HG03342 (cell line): Measurements from ENCODE around the gene ZNF74.

Experiments used
- ATAC-seq: cut with Tn5 transposase; IDR thresholded peaks from one replicate; pipeline ENCODE4 v1.9.1; 2021; ENCODE audit warnings: mild to moderate bottlenecking, moderate library complexity; ENCODE audit not compliant: unreplicated experiment

ZNF74 gene

GRCh38 chr22:20430720-20431510 lies 37.0 kb downstream of the ZNF74 start:
- ATAC-seq, result no peak

- no peak for ATAC-seq
These were observed 37.7 kb downstream of the ZNF74 start for GRCh38 chr22:20431511-20432192.

- ATAC-seq, result no peak
These were observed 38.3 kb downstream of the ZNF74 start for GRCh38 chr22:20432244-20432686.

DNA sequence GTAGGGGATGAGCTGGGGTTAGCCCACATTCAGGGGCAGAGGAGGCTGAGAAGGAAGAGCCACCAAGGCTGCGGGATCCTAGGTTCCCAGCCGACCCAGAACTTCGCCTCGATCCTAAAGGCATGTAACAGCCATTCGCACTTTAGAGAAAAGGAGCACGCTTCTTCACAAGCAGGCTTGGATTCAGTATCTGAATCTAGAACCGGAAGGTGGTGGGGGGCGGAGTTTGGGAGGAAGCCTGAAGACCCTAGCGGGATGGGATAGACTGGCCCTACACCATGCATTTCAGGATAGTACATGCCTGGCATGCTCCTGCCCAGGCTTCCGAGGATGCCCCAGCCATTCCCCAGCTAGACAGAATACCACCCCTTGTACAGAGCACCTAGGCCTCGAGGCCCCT lies 39.2 kb downstream of the ZNF74 start:
- ATAC-seq, result no peak

GRCh38 chr22:20433686-20434241 lies 39.8 kb downstream of the ZNF74 start:
- no peak for ATAC-seq

GRCh38 chr22:20434264-20434751 lies 40.4 kb downstream of the ZNF74 start:
- no peak for ATAC-seq

DNA sequence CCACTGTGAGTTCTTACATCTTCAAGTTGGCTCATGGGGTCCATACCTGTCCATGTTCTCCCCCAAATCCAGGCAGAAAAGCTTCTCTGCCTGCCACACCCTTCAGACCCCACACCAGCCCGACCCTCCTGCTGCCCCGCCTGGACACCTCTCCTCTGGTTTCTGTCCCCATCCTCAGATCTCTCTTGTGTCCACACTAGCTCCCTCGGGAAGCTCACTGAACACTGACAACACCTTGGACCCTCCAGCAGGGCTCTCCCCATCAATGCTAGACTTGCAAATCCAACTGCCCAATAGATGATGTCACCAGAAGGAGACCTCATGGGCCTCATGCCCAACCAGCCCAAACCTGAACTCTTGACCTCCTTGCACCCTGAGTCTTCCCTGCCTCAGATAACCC lies 40.8 kb downstream of the ZNF74 start:
- ATAC-seq, result no peak

GRCh38 chr22:20435436-20436306 lies 41.7 kb downstream of the ZNF74 start:
- no peak for ATAC-seq

DNA sequence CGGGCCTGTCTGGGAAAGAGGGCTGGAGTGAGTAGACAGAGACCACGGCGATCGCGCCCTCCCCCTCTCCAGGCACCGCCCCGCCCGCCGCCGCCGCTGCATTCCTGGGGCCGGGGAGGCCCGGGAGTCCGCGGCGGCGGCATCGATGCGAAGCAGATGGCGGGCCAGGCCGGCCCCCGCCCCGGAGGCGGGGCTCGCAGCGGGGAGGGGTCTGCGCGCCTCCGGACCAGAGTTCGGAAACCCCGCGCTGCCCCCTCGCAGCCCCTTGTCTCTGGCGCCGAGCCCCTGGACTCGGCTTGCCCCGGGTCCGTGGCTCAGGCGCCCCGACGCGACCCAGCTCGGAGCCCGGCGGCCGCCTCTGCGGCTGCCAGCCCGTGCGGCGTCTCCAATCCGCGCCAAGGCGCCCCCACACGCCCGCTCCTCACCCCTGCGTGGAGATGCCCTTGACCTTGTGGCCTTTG lies 42.4 kb downstream of the ZNF74 start:
- no peak for ATAC-seq

DNA sequence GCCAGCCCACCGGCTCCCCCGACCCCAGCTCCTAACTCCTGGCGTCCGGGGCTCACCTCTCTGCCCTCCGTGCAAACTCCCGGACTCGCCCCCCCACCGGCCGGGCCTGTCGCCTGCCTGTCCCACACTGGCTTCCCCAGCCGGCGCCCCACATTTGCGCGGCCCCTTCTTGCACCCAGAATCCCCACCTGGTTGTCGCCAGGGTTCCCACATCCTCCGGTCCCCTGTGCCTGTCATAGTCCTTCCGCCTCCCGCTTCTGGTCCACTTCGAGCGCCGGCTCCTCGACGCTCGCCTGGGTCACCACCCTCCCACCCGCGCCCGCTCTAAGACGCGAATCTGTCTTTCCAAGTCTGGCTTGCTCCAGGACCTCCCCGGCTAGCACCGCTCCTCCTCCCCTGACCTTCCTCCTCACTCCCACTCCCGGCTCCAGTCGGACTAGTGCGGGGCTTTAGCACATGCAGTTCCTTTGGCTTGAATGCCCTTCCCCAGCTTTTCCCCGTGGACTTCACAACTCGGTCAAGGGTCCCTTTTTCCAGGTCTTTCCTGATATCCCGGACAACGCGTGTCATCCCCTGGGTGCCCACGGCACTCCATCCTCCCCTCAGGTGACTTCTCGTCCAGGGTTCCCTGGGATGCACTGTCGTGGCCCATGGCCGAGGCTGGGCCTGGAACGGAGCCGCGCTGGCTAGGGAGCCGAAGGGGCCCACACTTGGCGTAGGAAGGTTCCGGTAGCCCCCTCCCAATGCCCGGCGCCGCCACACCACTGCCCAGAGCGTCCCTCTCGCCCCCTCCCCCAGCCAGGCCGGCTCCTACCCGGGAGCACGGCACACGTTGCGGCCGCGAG lies 43.0 kb downstream of the ZNF74 start:
- no peak for ATAC-seq

GRCh38 chr22:20437613-20438426 lies 43.9 kb downstream of the ZNF74 start, which contains the start of gene SCARF2:
TSS of gene SCARF2 (minus strand) at chr22:20437825. CDS start at chr22:20437754, 71 bp downstream.
- ATAC-seq, result no peak

DNA sequence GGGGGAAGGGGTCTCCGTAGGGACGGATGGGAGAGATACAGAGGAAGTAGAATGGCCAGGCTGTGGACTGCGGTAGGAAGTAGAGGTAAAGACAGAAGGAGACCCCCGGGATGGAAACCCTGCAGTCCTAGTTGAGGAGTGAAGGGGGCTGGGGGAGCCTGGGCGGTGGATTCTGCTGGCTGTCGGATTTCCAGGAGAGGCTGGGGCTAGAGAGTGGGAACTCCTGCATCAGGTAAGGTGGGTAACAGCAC lies 44.4 kb downstream of the ZNF74 start:
- ATAC-seq, result no peak

DNA sequence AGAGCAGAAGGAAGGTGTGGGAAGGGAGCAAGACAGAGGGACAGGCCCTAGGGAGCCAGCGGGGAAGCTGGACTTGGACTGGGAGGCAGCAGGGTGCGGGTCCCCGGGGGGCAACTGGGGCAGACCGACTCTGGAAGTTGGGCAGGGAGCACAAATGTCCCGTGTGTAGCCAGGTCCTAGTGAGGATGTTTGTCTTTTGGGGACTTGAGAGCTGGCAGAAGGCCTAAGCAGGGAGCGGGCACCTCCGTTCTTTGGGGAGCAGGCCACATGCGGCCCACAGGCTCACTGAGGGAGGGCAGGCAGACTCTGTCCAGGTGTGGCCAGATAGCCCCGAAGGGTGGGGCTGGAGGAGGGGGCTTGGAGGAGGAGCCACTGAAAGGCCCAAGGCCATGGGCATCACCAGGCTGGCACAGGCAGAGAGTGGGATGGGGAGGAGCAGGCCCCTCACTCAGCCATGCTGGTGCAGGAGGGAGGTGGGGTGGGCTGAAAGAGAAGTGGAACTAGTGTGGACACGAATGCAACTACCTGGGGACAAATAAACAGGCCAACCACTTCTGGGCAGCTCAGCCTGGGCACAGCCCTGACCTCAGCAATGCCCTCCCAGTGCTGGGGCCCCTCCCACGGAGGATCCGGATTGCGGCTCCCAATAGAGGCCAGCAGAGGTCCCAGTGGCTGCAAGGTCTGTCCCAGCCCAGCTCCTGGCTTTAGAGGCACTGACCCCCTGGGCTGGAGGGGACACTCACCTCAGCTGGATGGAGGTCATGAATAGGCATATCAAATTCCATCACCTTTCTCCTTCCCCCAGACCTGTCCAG lies 44.9 kb downstream of the ZNF74 start:
- no peak for ATAC-seq

- no peak for ATAC-seq
These were observed 45.6 kb downstream of the ZNF74 start for GRCh38 chr22:20439556-20439927.

- ATAC-seq, result no peak
These were observed 46.1 kb downstream of the ZNF74 start for GRCh38 chr22:20439928-20440575.

- ATAC-seq, result no peak
These were observed 47.0 kb downstream of the ZNF74 start for GRCh38 chr22:20440637-20441591.
